M059J (cell line): Measurements from ENCODE around the gene RASA3. TPM values are rescaled to one million over a fixed set of nuclear protein-coding genes. Genes with fewer than 3 reads are reported as not detected.
"Not testable (repeated sequence)": the region's sequence is repeated elsewhere in the genome, so short reads cannot be mapped to it uniquely, and the experiment has no call there.

Experiments used
- DNase-seq: peaks from one replicate; pipeline ENCODE4 v3.0.0-alpha.2; 2012; ENCODE audit warnings: low read depth
- total RNA-seq: library from RNA; depleted of rRNA; stranded (reverse); fragments of >200 nt; shearing (Covaris generic); gene quantifications from 2 replicates; pipeline ENCODE4 v1.2.3, GENCODE V29; 2014

RASA3 gene
- total RNA-seq, 1 experiment from 2014 or later, result 23.9 TPM

GRCh38 chr13:114101358-114102130 lies 30.9 kb downstream of the RASA3 start:
- DNase-seq, result no peak

- DNase-seq, result no peak
Measured at GRCh38 chr13:114100446-114101357, 31.7 kb downstream of the RASA3 start.

- peak; percentile 57 for DNase-seq
Measured at GRCh38 chr13:114099918-114100445, 32.4 kb downstream of the RASA3 start.

GRCh38 chr13:114099191-114099590 lies 33.2 kb downstream of the RASA3 start:
- DNase-seq, result peak; percentile 91

- not testable (repeated sequence) for DNase-seq
Measured at GRCh38 chr13:114098689-114099056, 33.8 kb downstream of the RASA3 start.

GRCh38 chr13:114097893-114098688 lies 34.3 kb downstream of the RASA3 start:
- no peak for DNase-seq

GRCh38 chr13:114097212-114097892 lies 35.1 kb downstream of the RASA3 start:
- DNase-seq, result no peak

- DNase-seq, result no peak
Measured at GRCh38 chr13:114096811-114097211, 35.6 kb downstream of the RASA3 start.

- DNase-seq, result no peak
Measured at GRCh38 chr13:114096031-114096485, 36.4 kb downstream of the RASA3 start.

GRCh38 chr13:114095486-114095885 lies 36.9 kb downstream of the RASA3 start:
- DNase-seq, result no peak

GRCh38 chr13:114093118-114093517 lies 39.3 kb downstream of the RASA3 start:
- no peak for DNase-seq

GRCh38 chr13:114092468-114092867 lies 40.0 kb downstream of the RASA3 start:
- no peak for DNase-seq

- DNase-seq, result no peak
Measured at GRCh38 chr13:114090476-114090875, 41.9 kb downstream of the RASA3 start.

- no peak for DNase-seq
Measured at GRCh38 chr13:114089751-114090400, 42.5 kb downstream of the RASA3 start.

- no peak for DNase-seq
Measured at GRCh38 chr13:114089341-114089740, 43.1 kb downstream of the RASA3 start.

GRCh38 chr13:114088863-114089262 lies 43.6 kb downstream of the RASA3 start:
- no peak for DNase-seq

- no peak for DNase-seq
Measured at GRCh38 chr13:114088234-114088633, 44.2 kb downstream of the RASA3 start.

GRCh38 chr13:114087430-114087829 lies 45.0 kb downstream of the RASA3 start:
- DNase-seq, result no peak

- no peak for DNase-seq
Measured at GRCh38 chr13:114082849-114083645, 49.4 kb downstream of the RASA3 start.
